Astrocyte of the hippocampus (primary cell): Measurements from ENCODE around the gene CABP7.
A peak's percentile ranks its signal among the peaks of the same experiment; 100 is the strongest.
"Not testable (repeated sequence)": the region's sequence is repeated elsewhere in the genome, so short reads cannot be mapped to it uniquely, and the experiment has no call there.

Experiments used
- DNase-seq: peaks from one replicate; pipeline ENCODE4 v3.0.0; 2011; ENCODE audit warnings: low read depth, low spot score

The CABP7 gene

GRCh38 chr22:29748248-29748893, 28.6 kb downstream of the CABP7 start:
- DNase-seq: no peak

- DNase-seq: no peak
Measured at GRCh38 chr22:29750029-29750428, 30.2 kb downstream of the CABP7 start.

- no peak for DNase-seq
Measured at GRCh38 chr22:29750559-29751538, 31.0 kb downstream of the CABP7 start.

GRCh38 chr22:29751669-29752068, 31.9 kb downstream of the CABP7 start:
- no peak for DNase-seq

- DNase-seq: no peak
Measured at GRCh38 chr22:29753808-29754657, 34.2 kb downstream of the CABP7 start.

GRCh38 chr22:29754658-29755395, 35.0 kb downstream of the CABP7 start:
- not testable (repeated sequence) for DNase-seq

GRCh38 chr22:29755889-29756288, 36.1 kb downstream of the CABP7 start:
- no peak for DNase-seq

GRCh38 chr22:29756341-29756740, 36.5 kb downstream of the CABP7 start:
- no peak for DNase-seq

GRCh38 chr22:29757096-29757495, 37.3 kb downstream of the CABP7 start:
- DNase-seq: no peak

GRCh38 chr22:29758068-29758622, 38.3 kb downstream of the CABP7 start:
- DNase-seq: no peak

- DNase-seq: no peak
Measured at GRCh38 chr22:29758959-29759358, 39.2 kb downstream of the CABP7 start.

- DNase-seq: no peak
Measured at GRCh38 chr22:29762263-29762662, 42.5 kb downstream of the CABP7 start.

GRCh38 chr22:29765905-29766631, 46.3 kb downstream of the CABP7 start:
- no peak for DNase-seq

- DNase-seq: peak; percentile 99
Measured at GRCh38 chr22:29766632-29767170, 46.9 kb downstream of the CABP7 start, which contains the start of gene ZMAT5. Gene ZMAT5, minus strand, starts transcription at chr22:29767007. Its CDS starts 18,463 bp downstream, at chr22:29748544.

GRCh38 chr22:29767171-29768051, 47.6 kb downstream of the CABP7 start, which contains the start of gene UQCR10:
Gene UQCR10, plus strand, starts transcription at chr22:29767369. Its CDS starts 30 bp downstream, at chr22:29767399.
- DNase-seq: peak; percentile 95

- DNase-seq: peak; percentile 24
Measured at GRCh38 chr22:29768052-29768693, 48.4 kb downstream of the CABP7 start.

GRCh38 chr22:29769723-29770321, 50.0 kb downstream of the CABP7 start:
- no peak for DNase-seq
